A549 treated with Mapracorat at 1 μM for 4 hours (cell line): ENCODE results near the gene MRPL54. TPM values are rescaled to one million over a fixed set of nuclear protein-coding genes. Genes with fewer than 3 reads are reported as not detected.

Experiments
- total RNA-seq: library from RNA; stranded (reverse); fragments of 200-300 nt; extraction: Qiagen RNA extraction; gene quantifications from 5 replicates; pipeline ENCODE4 v1.2.3, GENCODE V29; 2022

The MRPL54 gene
- total RNA-seq, result 64.2 to 71.8 TPM (median 65.5 TPM) in 5 replicates

DNA sequence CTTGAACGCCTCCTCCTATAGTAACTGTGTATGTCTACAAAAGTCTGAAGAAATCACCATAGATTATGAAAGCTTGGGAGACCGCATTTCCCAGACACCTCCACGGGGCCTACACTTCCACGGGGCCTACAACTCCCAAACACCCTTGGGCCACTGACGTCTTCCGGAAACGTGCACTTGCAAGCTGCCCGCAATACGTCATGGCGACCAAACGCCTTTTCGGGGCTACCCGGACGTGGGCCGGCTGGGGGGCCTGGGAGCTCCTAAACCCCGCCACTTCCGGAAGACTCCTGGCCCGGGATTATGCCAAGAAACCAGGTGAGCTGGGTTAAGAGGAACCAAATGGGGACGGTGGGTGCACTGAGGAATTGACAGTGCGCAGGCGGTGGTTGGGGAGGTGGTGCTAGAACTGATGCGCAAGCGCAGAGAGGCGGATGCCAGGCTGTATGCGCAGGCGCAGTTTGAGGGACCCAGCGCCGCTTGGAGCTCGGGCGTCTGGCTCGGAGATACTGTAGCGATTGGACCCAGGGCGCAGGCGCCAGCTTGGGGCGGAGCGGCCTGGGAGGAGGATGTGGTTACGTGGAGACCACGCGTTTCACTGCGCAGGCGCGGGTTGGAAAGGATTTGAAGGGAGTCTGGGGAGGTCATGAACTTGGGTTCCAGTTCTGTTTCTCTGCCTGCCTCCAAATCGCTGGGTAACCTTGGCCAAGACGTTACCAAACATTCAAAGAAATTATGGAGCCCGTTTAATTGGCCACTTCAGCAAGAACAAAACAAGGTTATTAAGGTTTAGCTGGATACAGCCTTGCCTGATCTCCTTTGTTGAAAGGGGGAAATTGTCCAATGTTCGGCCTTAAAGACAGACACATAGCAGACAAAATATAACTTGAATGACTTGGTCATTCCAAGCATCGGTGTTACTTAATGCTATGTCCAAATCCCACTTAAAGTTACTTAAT is at the start of gene MRPL54:
MRPL54 (plus strand) TSS at position 182 of the 959 bp plus-strand sequence; CDS start at position 201, 19 bp downstream.

DNA sequence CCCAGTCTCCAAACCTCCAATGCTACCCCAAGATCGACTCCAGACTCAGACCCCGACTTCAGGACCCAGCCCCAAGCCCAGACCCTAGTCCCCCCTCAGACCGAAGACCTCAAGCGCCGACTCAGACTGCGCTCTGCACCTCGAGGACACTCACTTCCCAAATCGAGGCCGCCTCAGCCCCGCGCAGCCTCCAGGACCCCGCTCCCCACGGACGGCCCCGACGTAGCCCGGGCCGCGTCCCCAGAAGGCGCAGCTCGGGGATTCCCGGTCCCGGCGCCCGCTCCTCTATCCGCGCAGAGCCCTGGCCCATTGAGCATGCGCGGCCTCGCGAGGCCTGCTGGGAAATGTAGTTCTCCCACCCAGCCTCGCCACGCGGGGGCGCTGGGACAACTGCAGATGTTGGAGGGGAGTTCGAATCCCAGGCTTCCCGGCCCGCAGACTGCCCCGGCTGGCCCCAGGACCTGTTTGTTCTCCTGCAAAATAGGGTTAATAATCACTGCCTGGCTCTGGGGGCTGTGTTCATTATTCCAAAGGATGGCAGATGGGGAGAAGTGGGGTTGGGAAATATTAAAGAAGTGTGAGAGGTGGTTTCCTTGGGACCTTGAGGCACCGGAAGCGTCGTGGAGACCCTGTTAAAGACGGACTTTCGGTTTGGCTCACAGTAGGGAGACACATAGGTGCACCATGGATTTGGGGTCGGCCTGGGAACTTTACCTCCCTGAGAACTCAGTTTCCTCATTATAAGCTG is 926 bp upstream of the MRPL54 start, which contains the start of gene APBA3:
APBA3 (minus strand) TSS at position 311 of the 748 bp plus-strand sequence. CDS start 1,428 bp downstream, outside the sequence.

DNA sequence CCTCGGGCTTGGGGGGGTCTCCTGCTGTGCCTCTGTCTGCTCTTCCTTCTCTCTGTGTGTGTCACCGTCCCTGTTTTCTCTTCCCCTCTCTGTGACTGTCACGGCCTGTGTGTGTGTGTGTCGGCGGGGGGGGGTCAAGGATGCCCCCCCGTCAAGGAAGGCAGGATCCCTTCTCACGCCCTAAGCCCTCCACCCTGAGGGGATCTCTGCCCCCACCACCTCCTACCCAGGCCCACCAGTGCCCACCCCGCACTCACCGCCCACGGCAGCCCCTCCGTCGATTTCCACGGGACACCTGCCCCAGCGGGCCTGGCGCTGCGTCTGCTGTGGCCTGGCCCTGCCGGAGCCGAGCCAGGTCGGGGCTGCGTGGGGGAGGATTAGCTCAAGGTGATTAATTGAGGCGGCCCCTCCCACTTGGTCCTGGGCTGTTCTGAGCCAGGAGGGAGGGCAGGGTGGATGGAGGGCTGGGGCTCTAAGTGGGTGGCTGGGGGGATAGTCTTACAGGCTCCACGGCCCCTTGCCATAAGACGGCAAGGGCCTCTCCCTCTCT is 9.5 kb downstream of the MRPL54 start, which contains the start of gene RAX2:
RAX2 (minus strand) TSS at position 323 of the 550 bp plus-strand sequence. CDS start 486 bp downstream, outside the sequence.

DNA sequence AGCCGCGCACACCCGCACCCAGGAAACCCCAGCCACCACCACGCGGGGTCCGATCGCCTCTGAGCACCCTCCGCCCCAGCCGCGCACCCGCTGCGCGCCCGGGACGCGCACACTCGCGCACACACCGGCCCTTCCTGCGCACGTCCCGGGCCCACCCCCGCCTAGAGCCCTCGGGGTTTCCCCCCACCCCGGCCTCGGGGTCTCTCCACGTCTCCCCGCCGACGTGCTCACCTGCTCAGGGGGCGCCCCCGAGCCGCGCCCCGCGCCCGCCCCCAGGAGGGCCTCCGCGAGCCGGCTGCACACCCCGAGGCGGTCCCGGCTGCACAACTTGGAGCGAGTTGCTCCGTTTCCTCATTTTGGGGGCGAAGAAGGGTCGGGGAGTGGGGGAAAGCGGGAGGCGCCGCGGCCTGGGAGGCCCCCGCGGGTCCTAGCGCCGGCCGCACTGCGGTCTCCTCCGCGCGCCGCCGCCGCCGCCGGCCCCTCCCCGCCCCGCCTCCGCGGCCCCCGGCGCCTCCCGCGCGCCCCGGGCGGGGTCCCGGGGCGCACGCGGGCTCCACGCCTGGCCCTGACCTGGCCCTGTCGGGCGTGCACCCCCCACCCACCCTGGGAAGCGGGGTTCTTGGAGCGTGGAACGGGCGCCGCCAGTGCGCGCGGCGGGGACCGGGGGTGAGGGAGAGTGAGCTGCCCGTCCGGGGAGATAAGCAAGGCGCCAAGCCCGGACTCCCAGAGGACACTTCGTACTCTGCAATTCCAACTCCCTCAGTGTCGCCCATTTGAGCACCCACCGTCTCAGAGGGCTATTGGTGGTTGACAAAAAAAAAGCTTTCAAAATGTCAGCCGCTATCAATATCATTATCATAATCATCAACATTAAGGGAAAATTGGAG is 23.7 kb downstream of the MRPL54 start, which contains the start of gene MATK:
MATK (minus strand) TSS at position 444 of the 887 bp plus-strand sequence. CDS start 1,246 bp downstream, outside the sequence.

Other genes with a start within 250 kb of the MRPL54 start
- gene TEKTIP1, start 223.5 kb upstream of the MRPL54 start, total RNA-seq, result not detected in 5 replicates
- 105 to 153 TPM (median 148 TPM) in 5 replicates for gene MFSD12, start 205.1 kb upstream of the MRPL54 start, total RNA-seq
- 40.2 to 70.6 TPM (median 61.9 TPM) in 5 replicates for gene HMG20B, start 189.7 kb upstream of the MRPL54 start, total RNA-seq
- 0.17 to 0.26 TPM (median 0.23 TPM) in 5 replicates for gene GIPC3, start 177.2 kb upstream of the MRPL54 start, total RNA-seq
- gene TBXA2R, start 155.8 kb upstream of the MRPL54 start, total RNA-seq, result 0.79 to 1.5 TPM (median 1.3 TPM) in 5 replicates
- gene CACTIN, start 135.9 kb upstream of the MRPL54 start, total RNA-seq, result 12.1 to 19.2 TPM (median 18.9 TPM) in 5 replicates
- gene PIP5K1C, start 62.2 kb upstream of the MRPL54 start, total RNA-seq, result 7.6 to 12.8 TPM (median 11.8 TPM) in 5 replicates
- 0.54 to 1.1 TPM (median 0.65 TPM) in 5 replicates for gene TJP3, start 54.3 kb upstream of the MRPL54 start, total RNA-seq
- 7.2 to 13.1 TPM (median 10.9 TPM) in 5 replicates for gene APBA3, start 990 bp upstream of the MRPL54 start, total RNA-seq
- gene RAX2, start 9.5 kb downstream of the MRPL54 start, total RNA-seq, result not detected in 5 replicates
- gene MATK, start 23.7 kb downstream of the MRPL54 start, total RNA-seq, result 0.98 to 1.7 TPM (median 1.4 TPM) in 5 replicates
- gene ZFR2, start 106.4 kb downstream of the MRPL54 start, total RNA-seq, result not detected in 5 replicates
- 0.03 to 0.16 TPM (median 0.11 TPM) in 5 replicates for gene ATCAY, start 118.0 kb downstream of the MRPL54 start, total RNA-seq
- not detected in 5 replicates for gene NMRK2, start 170.4 kb downstream of the MRPL54 start, total RNA-seq
- 42.5 to 44.8 TPM (median 44.2 TPM) in 5 replicates for gene DAPK3, start 208.4 kb downstream of the MRPL54 start, total RNA-seq
- gene EEF2, start 222.8 kb downstream of the MRPL54 start, total RNA-seq, result 792 to 1,097 TPM (median 1,030 TPM) in 5 replicates
- gene PIAS4, start 245.1 kb downstream of the MRPL54 start, total RNA-seq, result 13.9 to 19.5 TPM (median 15.7 TPM) in 5 replicates